Stimulated activated CD8-positive, alpha-beta memory T cell treated with anti-CD3 and anti-CD28 coated beads, Interleukin-7, amount 100 ng/mL, for 1 hour (primary cell): ENCODE results near the gene VMO1.
"Not testable (repeated sequence)": the region's sequence is repeated elsewhere in the genome, so short reads cannot be mapped to it uniquely, and the experiment has no call there.

Experiments
- DNase-seq, 2 donors: peaks; one replicate each; pipeline ENCODE4 v3.0.0-alpha.2; 2020; ENCODE audit warnings: low read depth in 2 of 2

VMO1 gene, protein sequence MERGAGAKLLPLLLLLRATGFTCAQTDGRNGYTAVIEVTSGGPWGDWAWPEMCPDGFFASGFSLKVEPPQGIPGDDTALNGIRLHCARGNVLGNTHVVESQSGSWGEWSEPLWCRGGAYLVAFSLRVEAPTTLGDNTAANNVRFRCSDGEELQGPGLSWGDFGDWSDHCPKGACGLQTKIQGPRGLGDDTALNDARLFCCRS

DNA sequence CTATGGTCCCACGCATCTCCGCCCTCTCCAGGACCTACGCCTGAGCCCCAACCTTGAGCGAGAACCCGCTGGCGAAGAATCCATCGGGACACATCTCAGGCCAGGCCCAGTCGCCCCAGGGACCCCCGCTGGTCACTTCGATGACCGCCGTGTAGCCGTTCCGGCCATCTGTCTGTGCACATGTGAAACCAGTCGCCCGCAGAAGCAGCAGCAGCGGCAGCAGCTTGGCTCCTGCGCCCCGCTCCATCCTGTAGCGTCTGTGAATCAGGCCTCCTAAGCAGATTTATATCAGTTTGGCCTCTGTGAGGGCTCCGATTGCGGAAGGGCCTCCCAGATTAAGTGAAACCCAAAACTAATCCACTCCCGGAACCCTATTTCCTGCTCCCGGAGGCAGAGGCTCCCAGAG lies at the start of gene VMO1:
Gene VMO1, minus strand, starts transcription at position 259 of the 406 bp plus-strand sequence. Its CDS starts 12 bp downstream, at position 247.
- DNase-seq: no peak

DNA sequence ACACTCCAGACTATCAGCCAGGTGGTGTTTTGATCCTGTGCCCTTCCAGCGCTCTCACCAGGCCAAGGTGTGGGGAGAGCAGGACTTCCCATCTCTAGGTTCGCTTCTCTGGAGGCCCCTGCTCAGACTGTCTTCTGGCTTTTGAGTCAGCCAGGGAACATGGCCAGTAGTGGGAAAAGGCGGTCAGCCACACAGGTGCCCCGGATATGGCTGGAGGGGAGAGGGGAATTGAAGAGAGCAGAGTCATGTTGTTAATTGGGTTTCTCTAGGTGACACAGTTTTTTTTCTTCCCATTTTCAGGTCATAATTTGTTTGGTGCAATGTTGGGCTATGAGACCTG lies 48.5 kb upstream of the VMO1 start:
- no peak for DNase-seq

DNA sequence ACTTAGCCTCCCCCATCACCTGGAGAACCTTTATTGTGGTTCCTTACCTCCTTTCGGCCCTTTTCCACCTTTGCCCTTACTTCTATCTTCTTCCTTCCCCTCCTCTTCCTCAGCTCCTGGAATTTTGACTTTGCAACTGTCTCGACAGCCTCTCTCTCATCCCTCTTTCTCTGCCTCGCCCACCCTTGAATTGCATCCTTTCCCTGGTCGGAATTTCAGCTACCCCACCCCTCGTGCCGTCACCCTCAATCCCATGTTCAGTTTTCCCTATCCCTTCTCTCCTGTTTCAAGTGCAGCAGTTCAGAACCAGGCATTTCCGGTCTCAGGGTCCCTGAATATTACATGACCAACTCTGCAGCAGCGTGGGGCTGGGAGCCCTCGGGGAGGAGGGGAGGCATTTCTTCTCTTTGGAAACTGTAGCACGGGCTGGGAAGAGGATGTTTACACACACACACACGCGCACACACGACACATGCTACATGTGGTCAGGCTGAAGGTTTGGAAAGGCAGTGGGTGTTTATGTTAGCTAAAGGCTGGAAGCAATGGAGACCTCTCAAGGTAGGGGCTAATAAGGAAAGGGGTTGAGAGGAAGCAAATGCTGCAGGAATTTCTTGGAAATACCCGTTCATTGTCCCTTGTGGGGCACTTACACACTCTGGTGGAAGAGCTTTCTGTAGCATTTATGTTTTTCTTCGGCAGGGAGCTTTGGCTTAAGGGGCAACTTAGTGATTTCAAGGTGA lies 47.9 kb upstream of the VMO1 start:
- no peak for DNase-seq

DNA sequence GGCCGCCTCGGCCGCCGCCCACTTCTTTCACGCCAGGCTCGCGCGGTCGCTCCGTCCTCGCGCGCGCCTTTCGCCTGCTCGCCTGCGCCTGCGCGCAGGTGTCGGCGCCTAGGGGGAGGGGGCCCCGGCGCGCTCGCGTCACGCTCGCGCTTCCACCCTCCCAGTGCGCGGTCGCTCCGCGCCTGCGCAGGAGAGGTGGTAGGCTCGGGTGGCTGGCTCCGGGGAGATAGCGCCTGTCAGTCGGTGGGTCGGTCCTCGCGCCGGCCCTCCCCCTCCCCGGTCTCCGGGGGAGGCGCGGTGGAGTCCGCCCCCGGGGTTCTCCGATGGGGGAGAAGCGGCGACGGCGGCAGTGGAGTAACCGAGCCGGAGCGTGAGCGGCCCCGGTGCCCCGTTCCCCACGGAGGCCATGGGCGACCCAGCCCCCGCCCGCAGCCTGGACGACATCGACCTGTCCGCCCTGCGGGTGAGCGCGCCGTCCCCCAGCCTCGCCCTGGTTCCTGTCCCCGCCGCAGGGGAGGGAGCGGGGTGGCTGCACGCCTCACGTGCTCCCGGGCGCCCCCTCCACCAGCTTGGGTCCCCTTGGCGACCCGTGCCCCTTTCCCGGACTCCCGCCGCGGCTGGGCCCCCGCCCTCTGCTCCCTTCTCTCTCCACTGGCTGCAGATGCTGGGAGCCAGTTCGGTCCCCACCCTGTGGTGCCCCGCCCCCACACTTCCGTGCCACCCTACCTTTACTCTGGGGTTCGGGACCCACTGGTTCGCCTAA lies 47.2 kb upstream of the VMO1 start, which contains the start of gene MINK1:
Gene MINK1, plus strand, starts transcription at position 163 of the 763 bp plus-strand sequence. Its CDS starts 244 bp downstream, at position 407.
- peak; percentile 69 to 78 for DNase-seq

DNA sequence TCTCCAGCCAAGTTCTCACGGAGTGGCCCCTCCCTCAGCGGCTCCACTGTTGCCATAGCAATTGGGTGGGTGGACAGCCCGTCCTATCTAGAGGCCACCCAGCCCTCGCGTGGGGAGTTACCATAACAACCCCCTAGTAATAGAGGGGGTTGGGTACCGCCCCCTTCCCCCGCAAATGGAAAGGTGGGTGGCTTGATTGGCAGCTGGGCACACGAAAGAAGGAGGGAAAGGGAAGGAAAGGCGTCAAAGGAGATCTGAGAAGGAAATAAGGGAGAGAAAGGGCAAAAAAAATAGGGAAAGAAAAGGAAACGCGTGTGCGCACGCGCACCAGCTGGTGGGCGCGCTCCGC lies 46.6 kb upstream of the VMO1 start:
- DNase-seq: not testable (repeated sequence)

DNA sequence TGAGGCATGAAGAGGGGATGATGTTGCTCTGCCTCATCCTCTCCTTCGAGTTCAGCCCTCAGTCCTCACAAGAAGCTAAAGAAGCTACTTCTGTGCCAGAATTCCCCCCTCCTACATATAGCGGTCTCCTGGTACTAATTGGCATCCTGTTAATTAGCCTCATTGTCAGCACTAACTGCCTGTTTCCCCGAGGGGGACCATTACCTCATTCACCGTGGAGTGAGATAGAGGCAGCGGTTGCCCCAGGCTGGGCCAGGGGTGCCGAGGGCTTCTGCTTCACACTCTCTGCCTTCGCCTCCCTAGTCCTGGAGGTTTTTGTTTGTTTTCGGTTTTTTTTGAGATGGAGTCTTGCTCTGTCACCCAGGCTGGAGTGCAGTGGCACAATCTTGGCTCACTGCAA lies 41.2 kb upstream of the VMO1 start:
- no peak for DNase-seq

DNA sequence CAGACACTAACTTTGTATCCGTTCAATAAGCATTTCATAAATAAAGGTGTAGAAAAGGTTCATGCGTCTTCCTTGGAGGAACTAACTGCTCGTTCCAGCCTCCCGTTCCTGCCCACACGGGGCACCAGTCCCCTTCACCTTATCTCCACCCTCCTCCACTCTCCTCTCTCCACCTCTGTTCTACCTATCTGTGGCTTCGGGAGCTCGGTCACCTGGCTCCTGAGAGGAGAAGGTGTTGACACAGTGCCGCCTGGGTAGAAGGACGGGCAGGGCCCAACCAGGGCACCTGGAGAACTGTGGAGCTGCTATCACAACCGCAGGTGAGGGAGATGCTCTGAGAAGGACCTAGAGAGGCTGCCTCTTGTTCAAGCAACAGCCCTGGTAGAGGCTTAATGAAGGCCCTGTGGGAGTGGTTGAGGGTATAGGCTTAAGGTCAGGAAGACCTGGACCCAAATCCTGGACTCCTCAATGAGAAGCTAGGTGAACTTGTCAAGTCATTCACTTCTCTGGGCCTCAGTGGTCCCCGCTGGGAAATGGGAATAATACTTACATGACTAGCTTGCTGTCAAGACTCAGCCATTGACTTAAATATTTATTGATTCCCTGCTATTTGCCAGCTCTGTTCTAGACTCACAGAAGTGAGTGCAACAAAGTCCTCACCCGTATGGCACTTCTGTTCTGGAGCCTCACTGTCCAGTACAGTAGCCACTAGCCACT lies 37.4 kb upstream of the VMO1 start:
- DNase-seq: no peak

DNA sequence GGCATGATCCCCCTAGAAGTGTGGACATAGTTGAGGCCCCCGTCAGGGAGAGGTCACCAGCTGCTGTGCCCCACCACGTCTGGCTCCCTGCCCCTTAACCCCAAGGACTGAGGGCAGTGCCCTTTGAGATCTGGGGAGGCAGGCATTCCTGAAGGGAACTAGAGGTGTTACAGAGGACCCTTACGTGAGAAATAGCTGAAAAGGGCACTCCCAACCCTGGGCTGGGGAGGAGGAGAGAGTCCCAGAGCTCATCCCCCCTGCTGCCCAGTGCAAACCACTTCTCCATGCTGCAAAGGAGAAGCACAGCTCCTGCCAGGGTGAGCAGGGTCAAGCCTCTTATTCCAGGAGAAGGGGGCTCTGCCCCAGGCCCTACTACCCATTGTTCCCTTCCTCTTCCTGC lies 36.7 kb upstream of the VMO1 start:
- DNase-seq: no peak

DNA sequence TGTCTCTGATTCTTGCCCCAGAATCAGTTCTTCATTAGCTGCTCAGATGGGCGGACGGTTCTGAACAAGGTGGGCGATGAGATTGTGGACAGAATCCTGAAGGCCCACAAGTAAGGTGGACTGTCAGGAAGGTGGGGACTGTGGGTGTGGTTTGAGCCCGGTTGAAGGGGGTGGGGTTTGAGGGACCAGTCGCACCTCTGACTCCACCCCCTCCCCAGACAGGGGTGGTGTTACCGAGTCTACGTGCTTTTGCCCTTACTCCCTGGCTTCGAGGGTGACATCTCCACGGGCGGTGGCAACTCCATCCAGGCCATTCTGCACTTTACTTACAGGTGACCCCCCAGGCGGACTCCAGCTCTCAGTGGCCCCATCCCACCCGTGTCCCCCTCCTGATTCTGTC lies 32.1 kb upstream of the VMO1 start:
- no peak for DNase-seq

DNA sequence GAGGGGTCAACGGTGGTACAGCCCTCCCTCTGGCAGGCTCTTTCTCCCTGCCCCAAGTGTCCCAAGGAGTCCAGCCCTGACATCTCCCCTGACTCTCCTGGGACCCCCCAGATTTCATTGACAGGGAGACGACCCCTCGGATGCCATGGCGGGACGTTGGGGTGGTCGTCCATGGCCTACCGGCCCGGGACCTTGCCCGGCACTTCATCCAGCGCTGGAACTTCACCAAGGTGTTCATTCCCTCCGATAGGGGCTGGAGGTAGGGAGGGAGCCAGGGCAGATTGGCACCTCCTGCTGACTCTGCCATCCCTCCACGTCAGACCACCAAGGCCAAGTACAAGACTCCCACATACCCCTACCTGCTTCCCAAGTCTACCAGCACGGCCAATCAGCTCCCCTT lies 30.7 kb upstream of the VMO1 start:
- no peak for DNase-seq

DNA sequence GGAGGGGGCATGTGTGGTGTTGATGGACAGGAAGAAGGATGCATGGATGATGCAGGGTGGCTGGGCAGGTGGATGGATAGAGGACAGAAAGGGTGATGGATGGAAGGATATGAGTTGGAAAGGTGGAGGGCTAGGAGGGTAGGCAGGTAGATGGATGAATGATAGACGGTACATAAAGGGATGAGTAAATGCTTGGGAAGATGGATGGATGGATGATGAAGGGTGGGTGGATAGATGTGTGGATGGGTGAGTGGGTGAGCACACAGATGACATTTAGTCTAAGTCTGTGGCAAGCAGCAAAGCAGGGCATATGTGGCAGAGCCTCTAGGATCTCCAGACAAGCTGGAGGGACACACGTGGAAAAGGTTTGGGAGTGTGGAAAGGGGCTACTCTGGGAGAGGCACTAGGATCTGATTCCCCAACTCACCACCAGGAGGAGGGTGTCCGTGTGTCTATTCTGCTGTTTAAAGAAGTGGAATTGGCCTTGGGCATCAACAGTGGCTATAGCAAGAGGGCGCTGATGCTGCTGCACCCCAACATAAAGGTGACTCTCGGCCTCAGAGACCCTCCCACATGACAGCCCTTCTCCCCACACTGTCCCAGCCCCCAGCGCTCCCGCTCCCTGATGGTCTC lies 29.0 kb upstream of the VMO1 start:
- DNase-seq: no peak

DNA sequence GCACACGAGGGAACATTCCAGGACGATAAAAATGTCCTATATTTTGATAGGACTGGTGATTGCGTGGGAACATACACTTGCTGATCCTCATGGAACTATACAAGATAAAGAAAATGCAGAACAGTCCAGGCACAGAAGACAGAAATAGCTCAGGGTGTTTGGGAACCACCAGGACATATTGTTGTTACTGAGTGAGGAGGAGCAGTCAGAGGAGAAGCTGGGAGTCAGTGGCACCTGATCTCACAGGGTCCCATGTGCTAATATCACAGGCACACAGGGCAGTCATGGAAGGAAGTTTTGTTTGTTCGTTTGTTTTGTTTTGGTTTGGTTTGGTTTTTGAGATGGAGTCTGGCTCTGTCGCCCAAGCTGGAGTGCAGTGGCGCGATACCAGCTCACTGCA lies 26.5 kb upstream of the VMO1 start:
- DNase-seq: no peak

DNA sequence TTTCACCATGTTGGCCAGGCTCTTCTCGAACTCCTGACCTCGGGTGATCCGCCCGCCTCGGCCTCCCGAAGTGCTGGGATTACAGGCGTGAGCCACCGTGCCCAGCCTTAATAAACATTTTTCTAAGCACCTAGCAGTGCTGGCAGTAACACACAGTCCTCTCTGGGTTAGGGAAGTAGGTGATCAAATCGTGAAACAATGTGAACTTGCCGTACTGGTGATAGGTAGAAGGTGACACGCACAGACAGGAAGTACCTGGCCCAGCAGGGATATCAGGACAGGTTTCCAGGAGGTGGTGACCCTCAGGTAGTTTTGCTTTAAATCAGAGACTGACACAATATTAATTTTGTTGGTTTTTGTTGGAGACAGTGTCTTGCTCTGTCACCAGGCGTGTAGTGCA lies 25.3 kb upstream of the VMO1 start:
- no peak for DNase-seq

DNA sequence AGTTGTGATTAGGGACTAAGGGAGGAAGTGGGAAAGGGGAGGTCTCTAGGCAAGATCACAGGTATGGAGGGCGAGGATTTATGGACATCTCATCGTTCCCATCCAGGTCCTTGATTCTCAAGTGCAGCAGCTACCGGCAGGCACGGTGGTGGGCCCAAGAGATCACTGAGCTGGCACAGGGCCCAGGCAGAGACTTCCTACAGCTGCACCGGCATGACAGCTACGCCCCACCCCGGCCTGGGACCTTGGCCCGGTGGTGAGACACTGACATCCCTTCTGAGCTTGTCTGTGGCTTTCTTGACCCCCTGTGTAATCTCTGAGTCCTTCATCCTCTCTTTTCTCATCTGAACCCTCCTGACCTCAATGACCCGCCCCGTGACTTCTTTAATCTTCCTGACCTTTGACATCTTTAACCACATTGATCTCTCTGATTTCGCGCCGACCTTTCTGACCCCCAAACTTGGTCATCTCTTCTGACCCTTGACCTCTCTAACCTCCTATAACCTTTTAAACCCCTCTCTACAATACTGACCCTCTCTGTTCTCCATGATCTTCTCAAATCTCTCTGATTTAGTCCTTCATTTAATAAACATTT lies 24.6 kb upstream of the VMO1 start:
- no peak for DNase-seq

DNA sequence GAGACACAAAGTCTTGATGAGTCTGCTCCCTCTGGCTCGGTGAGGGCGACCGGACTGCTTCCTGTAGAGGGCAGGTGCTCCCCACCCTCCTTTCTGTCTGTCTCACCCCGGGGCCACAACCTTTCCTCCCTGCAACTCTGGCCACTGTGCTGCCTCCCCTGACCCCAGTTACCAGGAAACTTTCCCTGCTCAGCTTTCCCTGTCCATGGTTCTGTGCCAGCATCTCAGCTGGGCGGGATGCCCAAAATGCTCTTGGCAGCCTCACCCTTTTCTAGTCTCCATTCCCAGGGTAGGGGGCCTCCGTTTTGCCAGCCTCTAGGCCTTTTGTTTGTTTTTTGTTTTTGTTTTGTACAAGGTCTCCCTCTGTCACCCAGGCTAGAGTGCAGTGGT lies 22.2 kb upstream of the VMO1 start:
- DNase-seq: no peak

DNA sequence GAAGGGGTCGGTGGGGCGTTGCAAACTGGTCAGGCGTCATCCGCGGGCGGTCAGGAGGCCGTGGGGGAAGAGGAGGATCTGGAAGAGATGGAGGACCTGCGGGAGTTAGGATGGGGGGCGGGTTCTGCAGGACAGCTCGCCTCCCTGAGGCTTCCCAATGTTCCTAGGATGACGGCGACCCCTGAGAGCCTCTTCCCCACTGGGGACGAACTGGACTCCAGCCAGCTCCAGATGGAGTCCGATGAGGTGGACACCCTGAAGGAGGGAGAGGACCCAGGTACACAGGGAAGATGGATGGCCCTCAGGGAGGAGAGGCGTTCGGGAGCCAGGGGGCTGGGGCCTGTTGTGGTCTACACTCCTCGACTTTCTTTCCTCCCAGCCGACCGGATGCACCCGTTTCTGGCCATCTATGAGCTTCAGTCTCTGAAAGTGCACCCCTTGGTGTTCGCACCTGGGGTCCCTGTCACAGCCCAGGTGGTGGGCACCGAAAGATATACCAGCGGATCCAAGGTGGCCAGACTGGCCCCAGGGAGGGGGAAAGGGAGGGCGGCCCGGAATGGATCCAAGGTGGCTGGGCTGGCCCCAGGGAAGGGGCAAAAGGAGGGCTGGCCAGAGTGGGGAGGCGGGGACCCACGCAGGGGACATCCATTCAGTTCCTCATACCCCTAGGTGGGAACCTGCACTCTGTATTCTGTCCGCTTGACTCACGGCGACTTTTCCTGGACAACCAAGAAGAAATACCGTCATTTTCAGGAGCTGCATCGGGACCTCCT lies 21.6 kb upstream of the VMO1 start:
- DNase-seq: no peak

DNA sequence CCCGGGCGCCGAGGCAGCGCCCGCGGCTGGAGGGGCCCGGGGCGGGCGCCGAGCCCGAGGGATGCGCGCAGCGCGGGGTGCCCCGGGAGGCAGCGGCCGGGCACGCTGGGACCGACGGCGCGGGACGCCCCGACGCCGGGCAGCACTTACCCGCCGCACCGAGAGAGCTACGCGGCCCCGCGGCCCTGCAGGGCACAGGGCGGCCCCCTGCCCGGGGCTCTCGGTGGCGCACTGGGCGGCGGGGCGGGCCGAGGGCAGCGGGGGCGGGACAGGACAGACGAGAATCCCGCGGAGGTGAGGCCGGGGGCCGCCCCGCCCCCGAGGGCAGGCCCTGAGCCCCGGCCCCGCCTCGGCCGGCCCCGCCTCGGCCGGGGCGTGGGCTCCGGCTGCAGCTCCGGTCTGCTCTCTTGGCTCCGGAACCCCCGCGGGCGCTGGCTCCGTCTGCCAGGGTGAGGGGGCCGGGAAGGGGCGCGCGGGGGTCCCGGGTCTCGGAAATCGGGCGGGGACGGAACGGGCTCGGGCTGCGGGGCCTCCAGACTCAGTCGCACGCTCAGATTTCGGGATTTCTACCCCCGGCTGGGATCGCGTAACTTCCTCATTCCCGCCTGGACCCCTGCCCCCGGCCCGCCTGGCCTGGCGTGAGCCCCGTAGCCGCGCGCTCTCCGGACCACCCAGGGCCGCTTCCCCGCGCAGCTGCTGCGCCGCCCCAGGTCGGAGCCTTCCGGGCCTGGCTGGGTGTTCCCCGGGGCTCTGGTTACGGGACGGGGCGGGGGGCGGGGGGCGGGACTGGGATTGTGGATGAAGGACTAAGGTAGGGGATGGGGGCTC lies 20.8 kb upstream of the VMO1 start, which contains the start of gene PLD2:
Gene PLD2, plus strand, starts transcription at position 376 of the 828 bp plus-strand sequence. CDS start 621 bp downstream, outside the sequence.
- DNase-seq: peak; percentile 57 to 69

DNA sequence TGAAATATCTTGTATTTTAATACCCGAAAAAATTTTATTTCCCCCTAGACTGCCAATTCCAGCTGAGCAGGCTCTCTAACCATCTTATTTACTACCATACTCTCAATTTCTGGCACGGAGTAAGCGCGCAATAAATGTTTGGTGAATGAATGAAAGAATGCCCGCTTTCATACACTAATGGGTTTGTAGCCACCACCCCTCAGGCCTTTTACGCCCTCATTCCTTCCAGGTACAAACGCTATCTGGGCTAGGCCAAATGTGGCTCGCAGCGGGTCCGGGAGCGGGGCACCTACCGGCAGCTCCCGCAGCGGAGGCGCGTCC lies 20.3 kb upstream of the VMO1 start:
- DNase-seq: no peak

DNA sequence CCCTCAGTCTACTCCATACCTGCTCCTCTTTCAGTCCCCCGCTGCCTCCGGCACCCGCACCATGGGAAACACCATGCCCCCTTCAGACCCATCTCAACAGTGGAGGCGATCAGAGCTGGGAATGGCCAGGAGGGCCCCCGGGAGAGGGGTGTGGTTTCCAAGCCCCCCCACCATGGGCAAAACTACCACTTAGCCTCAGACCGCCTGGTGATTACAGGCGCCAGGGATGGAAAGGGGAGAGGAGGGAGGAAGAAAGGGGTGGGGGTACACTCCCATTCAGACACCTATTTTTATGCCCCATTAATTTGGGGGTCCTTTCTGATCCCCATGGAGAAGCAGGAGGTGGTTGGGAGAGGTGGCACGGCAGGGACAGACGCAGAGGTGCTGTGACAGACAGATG lies 16.1 kb upstream of the VMO1 start, which contains the start of gene C17orf114:
Gene C17orf114, minus strand, starts transcription at position 101 of the 400 bp plus-strand sequence.
- DNase-seq: no peak
